WTC11 (cell line): Measurements from ENCODE around the gene AKAP11.

Experiments used
- AFF4 ChIP-seq: sonication (generic); formaldehyde crosslinking; IDR thresholded peaks from 2 replicates; pipeline ENCODE4 v1.8.1; 2023; ENCODE audit warnings: mild to moderate bottlenecking, missing genetic modification reagents, borderline replicate concordance
- ARID4B ChIP-seq: sonication (generic); formaldehyde crosslinking; IDR thresholded peaks from 2 replicates; pipeline ENCODE4 v1.8.0; 2023; ENCODE audit warnings: missing genetic modification reagents, mild to moderate bottlenecking, borderline replicate concordance
- ATF6 ChIP-seq: sonication (generic); formaldehyde crosslinking; IDR thresholded peaks from 2 replicates; pipeline ENCODE4 v1.8.1; 2023; ENCODE audit warnings: mild to moderate bottlenecking, missing genetic modification reagents
- CREB1 ChIP-seq: sonication (generic); formaldehyde crosslinking; IDR thresholded peaks from 2 replicates; pipeline ENCODE4 v1.8.0; 2023; ENCODE audit warnings: mild to moderate bottlenecking, missing genetic modification reagents
- CTCF ChIP-seq: fragments of 200-600 bp; IDR thresholded peaks from 2 replicates; pipeline ENCODE4 v1.8.0; 2022; ENCODE audit warnings: antibody characterized with exemption
- ELF4 ChIP-seq: sonication (generic); formaldehyde crosslinking; IDR thresholded peaks from 2 replicates; pipeline ENCODE4 v1.8.1; 2022; ENCODE audit warnings: low read depth, mild to moderate bottlenecking, moderate library complexity, missing genetic modification reagents
- NFE2L1 ChIP-seq: sonication (generic); formaldehyde crosslinking; IDR thresholded peaks from 2 replicates; pipeline ENCODE4 v1.8.1; 2023; ENCODE audit warnings: missing genetic modification reagents
- PRDM15 ChIP-seq: sonication (generic); formaldehyde crosslinking; IDR thresholded peaks from 2 replicates; pipeline ENCODE4 v1.8.0; 2022; ENCODE audit warnings: missing genetic modification reagents
- SMAD3 ChIP-seq: sonication (generic); formaldehyde crosslinking; IDR thresholded peaks from 2 replicates; pipeline ENCODE4 v1.8.0; 2022; ENCODE audit warnings: missing genetic modification reagents, mild to moderate bottlenecking, borderline replicate concordance
- TCF7 ChIP-seq: sonication (generic); formaldehyde crosslinking; IDR thresholded peaks from 2 replicates; pipeline ENCODE4 v1.8.0; 2022; ENCODE audit warnings: mild to moderate bottlenecking, low read depth, missing genetic modification reagents, moderate library complexity
- ZBTB21 ChIP-seq: sonication (generic); formaldehyde crosslinking; IDR thresholded peaks from 2 replicates; pipeline ENCODE4 v1.8.1; 2023; ENCODE audit warnings: mild to moderate bottlenecking, missing genetic modification reagents, borderline replicate concordance
- ZNF121 ChIP-seq: sonication (generic); formaldehyde crosslinking; IDR thresholded peaks from 2 replicates; pipeline ENCODE4 v1.8.0; 2023; ENCODE audit warnings: missing genetic modification reagents

GRCh38 chr13:42327725-42328124 is 55.8 kb downstream of the AKAP11 start:
- TF ChIP-seq CTCF (no peak), CREB1 (CRISPR knock-in tag) (no peak), ZNF121 (no peak), ELF4 (no peak), AFF4 (CRISPR knock-in tag) (no peak), SMAD3 (CRISPR knock-in tag) (no peak), ATF6 (CRISPR knock-in tag) (no peak), NFE2L1 (no peak), ARID4B (no peak), ZBTB21 (CRISPR knock-in tag) (no peak), TCF7 (CRISPR knock-in tag) (no peak), PRDM15 (CRISPR knock-in tag) (no peak)
